Left hindlimb (tissue), 1 donor: ENCODE measurements around the gene RHOBTB3.

Source experiments
- DNase-seq: peaks from one replicate; pipeline ENCODE4 v3.0.0-alpha.2; 2018

RHOBTB3 gene

DNA sequence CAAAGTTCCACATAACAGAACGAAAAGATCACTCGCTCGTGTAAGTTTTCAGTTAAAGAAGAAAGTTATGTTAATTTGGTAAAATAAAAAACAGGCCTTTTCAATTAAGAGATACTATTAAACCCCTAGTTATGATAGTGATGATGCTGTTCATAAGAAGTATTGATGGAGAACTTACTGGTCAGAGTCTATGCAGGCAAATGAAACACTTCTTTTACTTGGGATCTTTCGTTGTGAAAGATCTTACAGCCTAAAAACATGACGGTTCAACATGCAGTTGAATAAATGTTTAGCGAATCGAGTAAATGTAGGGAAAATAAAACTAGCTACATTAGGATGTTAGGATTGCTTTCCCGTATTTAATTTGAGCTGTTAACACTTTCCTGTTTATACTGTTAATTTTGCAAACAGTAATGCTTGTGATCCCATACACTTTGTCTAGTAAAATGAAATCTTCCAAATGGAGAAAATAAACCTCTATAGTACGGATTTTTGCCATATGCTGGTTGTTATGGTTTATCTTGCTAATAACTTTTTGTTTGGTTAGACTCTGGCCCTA, 2.0 kb downstream of the RHOBTB3 start:
- DNase-seq, result no peak

DNA sequence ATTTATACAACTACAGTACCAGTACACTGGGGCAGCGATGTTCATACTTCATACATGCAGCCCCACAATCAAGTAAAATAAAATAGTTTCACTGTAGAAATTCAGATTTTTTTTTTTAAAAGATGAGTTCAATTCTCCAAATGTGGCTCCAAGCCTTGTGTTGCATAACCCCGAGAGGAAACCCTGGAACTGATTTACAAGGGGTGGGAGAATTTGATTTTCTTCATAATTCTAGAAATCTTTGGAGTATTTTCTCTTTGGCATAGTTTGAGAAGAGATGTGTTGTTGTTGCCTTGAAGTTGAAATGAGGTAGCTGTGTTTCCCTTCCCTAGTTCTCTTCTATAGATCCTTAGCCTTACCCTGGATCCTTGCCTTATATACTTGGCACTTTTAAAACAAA, 3.1 kb downstream of the RHOBTB3 start:
- DNase-seq, result no peak

GRCh38 chr5:95734906-95735305, 3.8 kb downstream of the RHOBTB3 start:
- peak; percentile 58 for DNase-seq

DNA sequence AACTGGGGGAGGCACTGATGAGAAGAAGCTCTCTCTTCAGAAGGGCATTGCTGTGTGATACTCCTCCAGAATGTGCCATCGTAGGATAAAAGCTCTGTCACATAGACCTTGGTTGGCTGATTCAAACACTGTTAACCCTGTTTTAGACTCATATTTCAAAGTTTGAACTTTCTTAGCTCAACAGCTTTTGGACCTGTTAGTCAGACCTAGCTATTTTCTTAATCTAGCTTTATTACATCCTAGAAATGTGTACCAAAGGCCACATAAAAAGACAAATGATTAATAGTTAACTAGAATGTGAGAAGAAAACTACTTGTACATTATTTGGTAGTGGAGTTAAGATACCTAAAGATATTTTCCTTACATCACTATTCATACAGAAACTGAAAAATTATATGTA, 4.3 kb downstream of the RHOBTB3 start:
- no peak for DNase-seq

GRCh38 chr5:95738072-95738471, 6.9 kb downstream of the RHOBTB3 start:
- no peak for DNase-seq

DNA sequence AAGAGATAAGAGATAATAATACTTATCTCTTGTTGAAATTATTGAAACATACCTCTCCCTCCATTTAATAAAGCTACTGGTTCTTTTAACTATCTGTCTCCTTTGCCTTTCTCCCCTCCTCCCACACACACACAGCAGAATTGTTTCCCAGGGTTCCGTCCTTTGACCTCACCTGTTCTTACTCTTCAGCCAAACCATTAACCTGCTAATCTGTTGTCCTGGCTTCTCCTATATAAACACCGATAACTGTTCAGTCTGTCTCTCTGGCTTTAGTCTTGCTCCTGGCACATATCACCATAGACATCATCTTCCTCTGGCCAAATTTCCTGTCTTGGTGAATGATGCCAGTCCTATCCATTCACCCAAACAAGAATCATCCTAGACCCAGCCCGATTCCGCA, 7.7 kb downstream of the RHOBTB3 start:
- DNase-seq, result no peak

- no peak for DNase-seq
These were observed 8.7 kb downstream of the RHOBTB3 start for GRCh38 chr5:95739857-95740256.

- DNase-seq, result no peak
These were observed 10.3 kb downstream of the RHOBTB3 start for GRCh38 chr5:95741458-95741857.

DNA sequence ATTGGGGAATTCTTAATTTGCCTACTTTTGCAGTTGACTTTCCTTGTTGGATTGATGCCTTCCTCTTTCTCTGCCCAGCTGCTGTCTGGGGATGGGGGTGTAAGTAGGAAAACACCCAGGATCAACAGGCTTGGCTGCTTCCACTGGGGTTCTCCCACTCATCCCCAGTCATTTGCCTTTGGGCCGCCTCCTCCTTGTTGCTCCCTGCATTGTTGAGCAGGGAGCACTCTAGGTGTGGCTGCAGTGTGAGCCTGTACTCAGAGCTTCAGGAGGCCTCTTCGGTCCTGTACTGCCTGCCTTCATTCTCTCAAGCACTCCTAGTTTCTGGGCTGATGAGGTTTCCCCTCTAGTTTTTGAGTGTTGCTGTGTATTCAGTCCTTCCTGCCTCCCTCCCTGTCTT, 12.1 kb downstream of the RHOBTB3 start:
- no peak for DNase-seq

DNA sequence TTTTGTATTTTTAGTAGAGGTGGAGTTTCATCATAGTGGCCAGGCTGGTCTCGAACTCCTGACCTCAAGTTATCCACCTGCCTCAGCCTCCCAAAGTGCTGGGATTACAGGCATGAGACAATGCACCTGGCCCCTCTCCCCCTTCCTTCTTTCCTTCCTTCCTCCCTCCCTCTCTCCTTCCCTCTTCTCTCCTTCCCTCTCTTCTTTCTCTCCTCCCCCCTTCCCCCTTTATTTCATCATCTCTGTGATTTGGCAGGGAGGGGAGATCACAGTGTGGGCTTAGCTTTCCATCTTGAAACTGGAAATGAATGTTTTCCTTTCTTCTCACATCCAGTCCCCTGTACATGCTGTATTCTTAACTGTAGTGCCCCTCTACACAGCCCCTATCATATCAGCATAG, 12.7 kb downstream of the RHOBTB3 start:
- DNase-seq, result no peak

GRCh38 chr5:95746194-95746593, 15.1 kb downstream of the RHOBTB3 start:
- no peak for DNase-seq

- no peak for DNase-seq
These were observed 15.9 kb downstream of the RHOBTB3 start for GRCh38 chr5:95746722-95747679.

GRCh38 chr5:95748133-95748532, 17.0 kb downstream of the RHOBTB3 start:
- no peak for DNase-seq

GRCh38 chr5:95754545-95754944, 23.4 kb downstream of the RHOBTB3 start:
- DNase-seq, result no peak

GRCh38 chr5:95759005-95759404, 27.9 kb downstream of the RHOBTB3 start:
- DNase-seq, result no peak

GRCh38 chr5:95759634-95760033, 28.5 kb downstream of the RHOBTB3 start:
- no peak for DNase-seq

DNA sequence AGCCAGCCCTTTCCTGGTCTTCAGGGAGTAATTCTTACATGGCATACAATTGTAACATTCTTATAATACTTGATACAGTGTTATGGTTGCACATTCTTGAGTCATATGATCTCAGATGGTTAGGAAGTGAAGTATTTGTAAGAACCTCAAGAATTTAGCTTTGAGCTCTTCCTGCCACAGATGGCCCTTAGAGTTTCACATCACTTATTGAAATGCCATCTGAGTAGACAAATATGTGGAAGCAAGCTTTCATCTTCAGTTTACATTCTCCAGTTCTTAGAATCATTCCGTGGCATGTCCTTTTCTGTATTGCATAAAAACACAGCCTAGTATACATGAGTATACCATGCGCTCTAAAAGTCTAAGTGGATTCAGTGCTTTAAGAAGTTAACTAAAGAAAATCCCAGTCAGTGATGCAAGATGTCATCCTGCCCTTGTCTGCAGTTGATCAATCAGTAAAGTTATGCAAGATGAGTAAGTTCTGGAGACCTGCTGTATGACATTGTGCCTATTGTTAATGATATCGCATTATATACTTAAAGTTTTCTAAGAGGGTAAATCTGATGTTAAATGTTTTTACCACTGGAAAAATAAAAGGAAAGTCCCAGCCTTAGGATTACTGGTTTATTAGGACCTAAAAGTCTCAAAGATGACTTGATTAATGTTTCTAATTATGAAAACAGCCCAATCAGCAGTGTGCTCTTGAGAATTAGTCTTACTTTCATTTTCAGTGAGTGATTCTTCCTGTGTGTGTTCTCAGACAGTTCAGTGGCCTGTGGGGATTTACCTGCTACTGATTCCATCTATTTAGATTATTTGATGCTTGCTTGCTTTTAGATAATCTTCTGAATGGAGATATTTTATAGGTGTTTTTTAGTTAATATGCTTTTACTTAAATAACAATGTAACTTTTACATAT, 29.4 kb downstream of the RHOBTB3 start:
- no peak for DNase-seq

GRCh38 chr5:95761771-95762651, 30.9 kb downstream of the RHOBTB3 start:
- no peak for DNase-seq

- DNase-seq, result no peak
These were observed 31.5 kb downstream of the RHOBTB3 start for GRCh38 chr5:95762652-95763041.

GRCh38 chr5:95763941-95764340, 32.8 kb downstream of the RHOBTB3 start:
- no peak for DNase-seq

DNA sequence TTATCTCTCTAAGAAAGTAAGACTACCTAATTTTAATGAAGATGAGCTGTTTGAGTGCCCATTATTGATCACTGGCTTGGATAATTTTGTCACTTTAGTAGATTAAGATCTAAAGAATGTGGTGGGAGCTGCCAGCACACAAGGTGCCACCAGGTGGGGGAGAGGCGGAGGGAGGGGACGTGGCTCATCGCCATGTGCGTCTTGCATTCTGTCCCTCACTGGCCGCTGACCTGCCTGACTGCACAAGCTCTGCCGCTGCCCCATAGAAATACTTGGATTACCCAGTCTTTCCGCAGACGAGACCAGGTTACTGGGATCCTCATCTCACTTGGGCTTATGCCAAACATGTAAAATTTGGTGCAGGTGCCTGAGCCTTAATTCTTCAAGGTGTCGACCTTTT, 37.6 kb downstream of the RHOBTB3 start:
- DNase-seq, result no peak
